Gastrocnemius medialis (tissue), 4 donors: ENCODE results near the gene DUSP2.

Source experiments
- CTCF ChIP-seq, 5 experiments: fragments of 450-650 bp in 3 of 5; fragments of 200-600 bp in 2 of 5; sonication (generic) in 2 of 5; IDR thresholded peaks in 4 of 5; conservative IDR thresholded peaks in 1 of 5; 1 replicate in 4 of 5; 2 replicates in 1 of 5; pipeline ENCODE4 v1.5.1; 2016 to 2019; ENCODE audit warnings: antibody characterized with exemption in 5 of 5, mild to moderate bottlenecking in 3 of 5, moderate library complexity in 3 of 5
- POLR2A ChIP-seq, 2 donors: fragments of 450-650 bp; IDR thresholded peaks; one replicate each; pipeline ENCODE4 v1.6.1; 2017; ENCODE audit warnings: antibody characterized with exemption in 2 of 2, mild to moderate bottlenecking in 2 of 2, moderate library complexity in 2 of 2

GRCh38 chr2:96115631-96116423 is 29.4 kb downstream of the DUSP2 start:
- TF ChIP-seq CTCF (IDR thresholded peaks at IDR 0.05 in 4 of 5, conservative IDR thresholded peaks at IDR 0.05 in 1 of 5) = no peak
- TF ChIP-seq POLR2A (IDR thresholded peaks at IDR 0.05) = no peak
